Endothelial cell of umbilical vein (primary cell): Measurements from ENCODE around the gene DPF1.

ENCODE experiments used
- POLR2A ChIP-seq: IDR thresholded peaks from 2 replicates; pipeline ENCODE4 v1.6.1; 2012; ENCODE audit warnings: low read depth, mild to moderate bottlenecking, control low read depth, low read length
- POLR2AphosphoS5 ChIP-seq: IDR thresholded peaks from 2 replicates; pipeline ENCODE4 v1.6.1; 2012; ENCODE audit warnings: low read depth, mild to moderate bottlenecking, control low read depth, low read length, moderate library complexity; ENCODE audit not compliant: insufficient read depth

DNA sequence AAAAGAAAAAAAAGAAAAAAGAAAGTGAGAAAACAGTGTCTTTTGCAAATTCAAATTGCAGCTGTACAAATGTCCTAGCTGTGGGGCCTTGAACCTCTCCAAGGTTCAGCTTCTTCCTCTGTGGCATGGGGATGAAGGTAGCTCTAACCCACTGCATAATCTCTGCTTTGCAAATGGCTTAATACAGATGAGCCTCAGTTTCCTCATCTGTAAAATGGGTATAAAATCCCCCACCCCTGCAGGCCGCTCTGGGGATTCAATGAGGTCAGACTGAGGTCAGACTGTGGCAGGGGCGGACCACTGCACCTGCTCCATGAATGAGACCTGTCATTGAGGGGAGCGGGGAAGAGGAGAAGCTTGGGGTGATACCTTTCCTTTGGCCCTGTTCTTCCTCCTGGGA lies 5.8 kb downstream of the DPF1 start:
- no peak for TF ChIP-seq POLR2AphosphoS5
- TF ChIP-seq POLR2A: no peak
